Kidney capillary endothelial cell (primary cell): ENCODE data around the gene FSTL4.

Source experiments
- DNase-seq: peaks from one replicate; pipeline ENCODE4 v3.0.0-alpha.2; 2018; ENCODE audit warnings: low spot score

Gene FSTL4

GRCh38 chr5:133163839-133164238, 448.5 kb downstream of the FSTL4 start:
- no peak for DNase-seq

GRCh38 chr5:133159543-133159942, 452.8 kb downstream of the FSTL4 start:
- DNase-seq = no peak

- DNase-seq = no peak
These were observed 456.9 kb downstream of the FSTL4 start for GRCh38 chr5:133155326-133155969.

- DNase-seq = no peak
These were observed 457.9 kb downstream of the FSTL4 start for GRCh38 chr5:133154274-133155075.

- DNase-seq = no peak
These were observed 461.3 kb downstream of the FSTL4 start for GRCh38 chr5:133150909-133151544.

GRCh38 chr5:133149345-133149744, 463.0 kb downstream of the FSTL4 start:
- DNase-seq = no peak

GRCh38 chr5:133147815-133148567, 464.4 kb downstream of the FSTL4 start:
- DNase-seq = peak; percentile 3

GRCh38 chr5:133147411-133147810, 464.9 kb downstream of the FSTL4 start:
- no peak for DNase-seq
